Measurements from ENCODE around the gene SVOPL. TPM values are rescaled to one million over a fixed set of nuclear protein-coding genes. Genes with fewer than 3 reads are reported as not detected.

The SVOPL gene
- total RNA-seq, 1 donor from 2014 or later = not detected

DNA sequence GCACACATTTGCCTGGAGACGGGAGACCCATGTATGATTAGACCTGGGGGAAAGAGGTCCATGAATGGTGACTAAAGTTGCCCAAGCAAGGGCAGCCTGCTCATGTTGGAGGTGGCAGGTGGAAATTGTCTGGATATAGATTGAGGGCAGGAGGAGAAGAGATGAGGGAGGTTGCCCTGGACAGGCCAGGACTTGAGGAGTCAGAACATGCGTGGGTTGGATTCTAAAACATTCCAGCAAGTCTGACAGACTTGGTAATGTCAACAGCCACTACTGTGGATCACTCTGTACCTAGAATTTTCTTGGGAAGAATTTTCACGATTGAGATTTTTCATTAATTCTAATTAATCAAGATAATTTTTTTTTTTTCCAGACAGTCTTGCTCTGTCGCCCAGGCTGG lies 19.1 kb upstream of the SVOPL start:
- no peak overlapping the region for H3K27ac Mint-ChIP-seq (ENCODE audit: unreplicated experiment)
- DNase-seq (ENCODE audit: extremely low spot score, unreplicated experiment) = no peak
- H3K27me3 Mint-ChIP-seq (ENCODE audit: unreplicated experiment) = peaks cover 4% of the 10 kb centered on the region

DNA sequence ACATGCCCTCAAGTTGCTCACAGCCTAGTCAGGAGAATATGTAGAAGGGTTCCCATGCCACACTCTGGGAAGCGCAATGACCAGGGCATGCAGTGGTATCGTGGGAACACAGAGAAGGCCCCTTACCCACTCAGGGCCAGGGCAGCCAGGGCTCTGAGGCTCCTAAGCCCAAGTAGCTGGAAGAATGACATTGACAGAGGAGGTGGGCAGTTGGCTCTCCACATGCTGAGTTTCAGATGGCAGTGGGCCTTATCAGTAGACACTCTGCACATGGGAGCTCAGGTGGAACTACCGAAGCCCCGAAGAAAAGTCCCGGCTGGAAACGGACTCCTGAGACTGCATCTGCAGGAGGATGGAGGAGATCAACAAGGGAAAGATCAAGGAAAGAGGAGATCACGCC lies 15.7 kb upstream of the SVOPL start:
- Mint-ChIP-seq H3K36me3 (ENCODE audit: unreplicated experiment) (no peaks in the 10 kb centered on the region), H3K27me3 (ENCODE audit: unreplicated experiment) (peaks cover 6% of the 10 kb centered on the region), H3K9me3 (ENCODE audit: unreplicated experiment) (no peaks in the 10 kb centered on the region), H3K4me3 (ENCODE audit: unreplicated experiment) (no peak overlapping the region), H3K4me1 (ENCODE audit: unreplicated experiment) (no peaks in the 10 kb centered on the region), H3K27ac (ENCODE audit: unreplicated experiment) (no peak overlapping the region)
- DNase-seq (ENCODE audit: extremely low spot score, unreplicated experiment) = no peak
- TF ChIP-seq, protein P1, sequence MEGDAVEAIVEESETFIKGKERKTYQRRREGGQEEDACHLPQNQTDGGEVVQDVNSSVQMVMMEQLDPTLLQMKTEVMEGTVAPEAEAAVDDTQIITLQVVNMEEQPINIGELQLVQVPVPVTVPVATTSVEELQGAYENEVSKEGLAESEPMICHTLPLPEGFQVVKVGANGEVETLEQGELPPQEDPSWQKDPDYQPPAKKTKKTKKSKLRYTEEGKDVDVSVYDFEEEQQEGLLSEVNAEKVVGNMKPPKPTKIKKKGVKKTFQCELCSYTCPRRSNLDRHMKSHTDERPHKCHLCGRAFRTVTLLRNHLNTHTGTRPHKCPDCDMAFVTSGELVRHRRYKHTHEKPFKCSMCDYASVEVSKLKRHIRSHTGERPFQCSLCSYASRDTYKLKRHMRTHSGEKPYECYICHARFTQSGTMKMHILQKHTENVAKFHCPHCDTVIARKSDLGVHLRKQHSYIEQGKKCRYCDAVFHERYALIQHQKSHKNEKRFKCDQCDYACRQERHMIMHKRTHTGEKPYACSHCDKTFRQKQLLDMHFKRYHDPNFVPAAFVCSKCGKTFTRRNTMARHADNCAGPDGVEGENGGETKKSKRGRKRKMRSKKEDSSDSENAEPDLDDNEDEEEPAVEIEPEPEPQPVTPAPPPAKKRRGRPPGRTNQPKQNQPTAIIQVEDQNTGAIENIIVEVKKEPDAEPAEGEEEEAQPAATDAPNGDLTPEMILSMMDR (IDR thresholded peaks at IDR 0.05) = no peak

More for the DNA sequence above, 19.1 kb upstream of the SVOPL start:
- Mint-ChIP-seq H3K4me3 (ENCODE audit: unreplicated experiment) (no peak overlapping the region), H3K36me3 (ENCODE audit: unreplicated experiment) (no peaks in the 10 kb centered on the region), H3K4me1 (ENCODE audit: unreplicated experiment) (no peaks in the 10 kb centered on the region), H3K9me3 (ENCODE audit: unreplicated experiment) (no peaks in the 10 kb centered on the region)
- TF ChIP-seq, protein P1 (IDR thresholded peaks at IDR 0.05) = no peak

DNA sequence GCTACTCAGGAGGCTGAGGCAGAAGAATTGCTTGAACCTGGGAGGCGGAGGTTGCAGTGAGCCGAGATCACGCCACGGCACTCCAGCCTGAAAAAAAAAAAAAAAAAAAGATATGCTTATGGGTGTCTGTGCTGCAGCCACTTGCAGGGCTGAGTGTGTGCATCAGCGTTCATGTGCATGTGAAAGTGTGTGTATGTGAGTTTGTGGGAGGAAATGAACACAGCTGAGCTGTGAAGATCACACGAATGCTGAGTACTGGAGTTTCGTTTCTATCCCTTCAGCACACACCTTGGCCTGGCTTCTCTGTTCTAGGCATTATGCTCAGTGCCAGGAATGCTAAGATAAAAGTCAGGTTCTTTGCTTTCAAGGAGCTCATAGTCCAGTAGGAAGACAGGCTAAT lies 12.0 kb upstream of the SVOPL start:
- H3K4me1 Mint-ChIP-seq (ENCODE audit: unreplicated experiment) = no peaks in the 10 kb centered on the region
- no peaks in the 10 kb centered on the region for H3K36me3 Mint-ChIP-seq (ENCODE audit: unreplicated experiment)
- peaks cover 6% of the 10 kb centered on the region for H3K27me3 Mint-ChIP-seq (ENCODE audit: unreplicated experiment)
- H3K9me3 Mint-ChIP-seq (ENCODE audit: unreplicated experiment) = no peaks in the 10 kb centered on the region
- TF ChIP-seq, protein P1 (IDR thresholded peaks at IDR 0.05) = no peak
- no peak for DNase-seq (ENCODE audit: extremely low spot score, unreplicated experiment)
- no peak overlapping the region for H3K4me3 Mint-ChIP-seq (ENCODE audit: unreplicated experiment)
- no peak overlapping the region for H3K27ac Mint-ChIP-seq (ENCODE audit: unreplicated experiment)

DNA sequence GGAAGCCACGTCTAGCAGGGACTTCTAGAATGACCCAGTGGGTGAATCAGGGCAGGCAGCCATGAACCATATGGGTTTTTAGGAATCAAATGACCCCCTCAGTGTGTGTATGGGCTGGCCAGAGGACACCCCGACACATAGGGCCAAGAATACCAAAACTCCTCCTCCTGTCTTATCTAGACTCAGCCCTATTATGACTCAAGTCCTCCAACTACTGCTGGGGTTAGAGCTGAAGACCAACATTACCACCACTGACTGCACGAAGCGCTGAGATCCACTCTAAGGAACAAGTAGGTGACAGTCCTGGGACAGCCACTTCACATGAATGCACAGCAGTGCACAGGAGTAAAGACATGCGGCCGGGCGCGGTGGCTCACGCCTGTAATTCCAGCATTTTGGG lies 11.5 kb upstream of the SVOPL start:
- no peak for DNase-seq (ENCODE audit: extremely low spot score, unreplicated experiment)
- Mint-ChIP-seq H3K36me3 (ENCODE audit: unreplicated experiment) (no peaks in the 10 kb centered on the region), H3K27ac (ENCODE audit: unreplicated experiment) (no peak overlapping the region), H3K27me3 (ENCODE audit: unreplicated experiment) (peaks cover 6% of the 10 kb centered on the region), H3K9me3 (ENCODE audit: unreplicated experiment) (no peaks in the 10 kb centered on the region), H3K4me1 (ENCODE audit: unreplicated experiment) (no peaks in the 10 kb centered on the region), H3K4me3 (ENCODE audit: unreplicated experiment) (no peak overlapping the region)
- TF ChIP-seq, protein P1 (IDR thresholded peaks at IDR 0.05) = no peak

DNA sequence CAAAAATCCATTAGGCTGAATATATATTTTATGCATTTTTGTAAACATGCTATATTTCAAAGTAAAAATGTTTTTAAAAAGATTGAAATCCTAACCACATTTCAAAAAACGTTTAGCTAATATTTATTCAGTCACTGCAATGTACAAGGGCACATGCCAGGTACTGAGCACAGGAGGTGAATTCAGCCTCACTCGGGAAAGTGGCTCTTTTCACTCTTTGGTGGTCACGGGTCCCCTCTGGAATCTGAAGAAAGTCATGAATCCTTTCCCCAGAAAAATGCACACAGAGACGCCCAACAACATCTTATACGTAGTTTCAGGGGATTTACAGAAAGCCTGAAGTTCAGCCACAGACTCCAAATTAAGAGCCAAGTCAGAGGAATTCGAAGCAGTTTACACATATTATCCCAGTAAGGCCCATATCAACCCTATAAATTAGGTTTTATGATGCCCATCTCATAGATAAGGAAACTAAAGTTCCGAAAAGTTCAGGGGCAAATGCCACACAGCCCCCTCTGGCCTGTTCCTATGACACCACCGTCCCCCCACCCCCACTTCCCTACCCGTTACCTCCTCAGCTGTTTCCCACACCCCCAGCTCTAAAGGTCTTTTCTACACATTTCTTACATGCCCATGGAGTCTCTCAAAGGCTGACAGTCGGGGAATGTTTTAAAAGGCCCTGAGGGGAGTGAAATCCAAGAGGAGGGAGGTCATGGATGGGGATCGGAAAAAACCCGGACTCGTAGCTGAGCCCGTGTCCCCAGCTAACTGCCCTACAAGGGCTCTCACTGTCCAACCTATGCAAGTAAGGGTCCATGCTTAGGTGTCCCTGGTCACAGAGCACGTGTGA lies 9.6 kb upstream of the SVOPL start:
- H3K9me3 Mint-ChIP-seq (ENCODE audit: unreplicated experiment) = no peaks in the 10 kb centered on the region
- H3K4me1 Mint-ChIP-seq (ENCODE audit: unreplicated experiment) = no peaks in the 10 kb centered on the region
- H3K4me3 Mint-ChIP-seq (ENCODE audit: unreplicated experiment) = no peak overlapping the region
- H3K36me3 Mint-ChIP-seq (ENCODE audit: unreplicated experiment) = no peaks in the 10 kb centered on the region
- TF ChIP-seq, protein P1 (IDR thresholded peaks at IDR 0.05) = no peak
- no peak overlapping the region for H3K27ac Mint-ChIP-seq (ENCODE audit: unreplicated experiment)
- H3K27me3 Mint-ChIP-seq (ENCODE audit: unreplicated experiment) = peaks cover 2% of the 10 kb centered on the region
- no peak for DNase-seq (ENCODE audit: extremely low spot score, unreplicated experiment)
